Measurements from ENCODE around the gene DPP7.

DNA sequence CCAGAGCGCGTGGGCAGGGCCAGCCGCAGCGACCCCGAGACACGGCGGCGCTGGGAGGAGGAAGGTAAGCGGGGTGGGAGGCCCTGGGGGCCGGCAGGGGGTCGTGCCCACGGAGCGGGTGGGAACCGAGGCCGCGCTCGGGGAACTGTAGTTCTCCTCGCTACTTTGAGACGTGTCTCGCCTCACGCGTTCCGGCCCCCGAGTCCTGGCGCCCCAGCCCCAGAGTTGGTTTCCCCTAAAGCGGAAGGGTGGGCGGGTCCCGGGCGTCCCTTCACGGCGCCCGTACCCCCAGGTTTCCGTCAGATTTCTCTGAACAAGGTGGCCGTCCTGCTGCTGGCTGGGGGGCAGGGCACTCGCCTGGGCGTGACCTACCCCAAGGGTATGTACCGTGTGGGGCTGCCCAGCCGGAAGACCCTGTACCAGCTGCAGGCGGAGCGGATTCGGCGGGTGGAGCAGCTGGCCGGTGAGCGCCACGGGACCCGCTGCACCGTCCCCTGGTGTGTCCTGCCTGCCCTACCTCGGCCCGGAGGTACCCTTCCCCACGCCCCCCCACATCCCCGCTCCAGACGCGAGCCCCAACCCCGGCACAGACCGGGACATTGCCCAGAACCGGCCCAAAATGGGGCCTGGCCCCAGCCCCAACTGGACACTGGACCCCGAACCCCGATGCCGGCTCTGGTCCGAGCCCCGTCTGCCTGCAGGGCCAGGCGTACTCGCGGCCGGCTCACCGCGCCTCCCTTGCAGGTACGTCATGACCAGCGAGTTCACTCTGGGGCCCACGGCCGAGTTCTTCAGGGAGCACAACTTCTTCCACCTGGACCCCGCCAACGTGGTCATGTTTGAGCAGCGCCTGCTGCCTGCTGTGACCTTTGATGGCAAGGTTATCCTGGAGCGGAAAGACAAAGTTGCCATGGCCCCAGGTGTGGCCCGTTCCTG is 36.5 kb downstream of the DPP7 start:
- TF ChIP-seq EZH2 (IDR thresholded peaks at IDR 0.05; ENCODE audit: borderline replicate concordance, low read depth, low read length) (no peak), PRPF4 (IDR thresholded peaks at IDR 0.05; ENCODE audit: insufficient read depth, low read depth, low read length, poor library complexity, severe bottlenecking) (no peak), WHSC1 (IDR thresholded peaks at IDR 0.05; ENCODE audit: low read length) (no peak), ETV5 (CRISPR knock-in tag; IDR thresholded peaks at IDR 0.05; ENCODE audit: low read depth) (no peak), JUN (IDR thresholded peaks at IDR 0.05; ENCODE audit: borderline replicate concordance, low read depth, low read length) (no peak), JUN (CRISPR knock-in tag; IDR thresholded peaks at IDR 0.05; ENCODE audit: borderline replicate concordance) (no peak), KAT8 (IDR thresholded peaks at IDR 0.05; ENCODE audit: low read depth) (no peak), RAD21 (CRISPR knock-in tag; conservative IDR thresholded peaks at IDR 0.05 in 1 of 2, IDR thresholded peaks at IDR 0.05 in 1 of 2) (no peak)
- TF ChIP-seq, protein P1, sequence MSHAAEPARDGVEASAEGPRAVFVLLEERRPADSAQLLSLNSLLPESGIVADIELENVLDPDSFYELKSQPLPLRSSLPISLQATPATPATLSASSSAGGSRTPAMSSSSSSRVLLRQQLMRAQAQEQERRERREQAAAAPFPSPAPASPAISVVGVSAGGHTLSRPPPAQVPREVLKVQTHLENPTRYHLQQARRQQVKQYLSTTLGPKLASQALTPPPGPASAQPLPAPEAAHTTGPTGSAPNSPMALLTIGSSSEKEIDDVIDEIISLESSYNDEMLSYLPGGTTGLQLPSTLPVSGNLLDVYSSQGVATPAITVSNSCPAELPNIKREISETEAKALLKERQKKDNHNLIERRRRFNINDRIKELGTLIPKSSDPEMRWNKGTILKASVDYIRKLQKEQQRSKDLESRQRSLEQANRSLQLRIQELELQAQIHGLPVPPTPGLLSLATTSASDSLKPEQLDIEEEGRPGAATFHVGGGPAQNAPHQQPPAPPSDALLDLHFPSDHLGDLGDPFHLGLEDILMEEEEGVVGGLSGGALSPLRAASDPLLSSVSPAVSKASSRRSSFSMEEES (CRISPR knock-in tag; IDR thresholded peaks at IDR 0.05) = no peak
- TF ChIP-seq, protein P2, sequence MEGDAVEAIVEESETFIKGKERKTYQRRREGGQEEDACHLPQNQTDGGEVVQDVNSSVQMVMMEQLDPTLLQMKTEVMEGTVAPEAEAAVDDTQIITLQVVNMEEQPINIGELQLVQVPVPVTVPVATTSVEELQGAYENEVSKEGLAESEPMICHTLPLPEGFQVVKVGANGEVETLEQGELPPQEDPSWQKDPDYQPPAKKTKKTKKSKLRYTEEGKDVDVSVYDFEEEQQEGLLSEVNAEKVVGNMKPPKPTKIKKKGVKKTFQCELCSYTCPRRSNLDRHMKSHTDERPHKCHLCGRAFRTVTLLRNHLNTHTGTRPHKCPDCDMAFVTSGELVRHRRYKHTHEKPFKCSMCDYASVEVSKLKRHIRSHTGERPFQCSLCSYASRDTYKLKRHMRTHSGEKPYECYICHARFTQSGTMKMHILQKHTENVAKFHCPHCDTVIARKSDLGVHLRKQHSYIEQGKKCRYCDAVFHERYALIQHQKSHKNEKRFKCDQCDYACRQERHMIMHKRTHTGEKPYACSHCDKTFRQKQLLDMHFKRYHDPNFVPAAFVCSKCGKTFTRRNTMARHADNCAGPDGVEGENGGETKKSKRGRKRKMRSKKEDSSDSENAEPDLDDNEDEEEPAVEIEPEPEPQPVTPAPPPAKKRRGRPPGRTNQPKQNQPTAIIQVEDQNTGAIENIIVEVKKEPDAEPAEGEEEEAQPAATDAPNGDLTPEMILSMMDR (IDR thresholded peaks at IDR 0.05 in 2 of 3, conservative IDR thresholded peaks at IDR 0.05 in 1 of 3; ENCODE audit: insufficient read depth in 2 of 3, low read depth in 1 of 3, low read length in 3 of 3) = no peak
- TF ChIP-seq, protein P3, sequence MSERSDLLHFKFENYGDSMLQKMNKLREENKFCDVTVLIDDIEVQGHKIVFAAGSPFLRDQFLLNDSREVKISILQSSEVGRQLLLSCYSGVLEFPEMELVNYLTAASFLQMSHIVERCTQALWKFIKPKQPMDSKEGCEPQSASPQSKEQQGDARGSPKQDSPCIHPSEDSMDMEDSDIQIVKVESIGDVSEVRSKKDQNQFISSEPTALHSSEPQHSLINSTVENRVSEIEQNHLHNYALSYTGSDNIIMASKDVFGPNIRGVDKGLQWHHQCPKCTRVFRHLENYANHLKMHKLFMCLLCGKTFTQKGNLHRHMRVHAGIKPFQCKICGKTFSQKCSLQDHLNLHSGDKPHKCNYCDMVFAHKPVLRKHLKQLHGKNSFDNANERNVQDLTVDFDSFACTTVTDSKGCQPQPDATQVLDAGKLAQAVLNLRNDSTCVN (CRISPR knock-in tag; IDR thresholded peaks at IDR 0.05) = no peak
- TF ChIP-seq, protein P4, sequence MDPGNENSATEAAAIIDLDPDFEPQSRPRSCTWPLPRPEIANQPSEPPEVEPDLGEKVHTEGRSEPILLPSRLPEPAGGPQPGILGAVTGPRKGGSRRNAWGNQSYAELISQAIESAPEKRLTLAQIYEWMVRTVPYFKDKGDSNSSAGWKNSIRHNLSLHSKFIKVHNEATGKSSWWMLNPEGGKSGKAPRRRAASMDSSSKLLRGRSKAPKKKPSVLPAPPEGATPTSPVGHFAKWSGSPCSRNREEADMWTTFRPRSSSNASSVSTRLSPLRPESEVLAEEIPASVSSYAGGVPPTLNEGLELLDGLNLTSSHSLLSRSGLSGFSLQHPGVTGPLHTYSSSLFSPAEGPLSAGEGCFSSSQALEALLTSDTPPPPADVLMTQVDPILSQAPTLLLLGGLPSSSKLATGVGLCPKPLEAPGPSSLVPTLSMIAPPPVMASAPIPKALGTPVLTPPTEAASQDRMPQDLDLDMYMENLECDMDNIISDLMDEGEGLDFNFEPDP (CRISPR knock-in tag; IDR thresholded peaks at IDR 0.05) = no peak
- TF ChIP-seq, protein P5, sequence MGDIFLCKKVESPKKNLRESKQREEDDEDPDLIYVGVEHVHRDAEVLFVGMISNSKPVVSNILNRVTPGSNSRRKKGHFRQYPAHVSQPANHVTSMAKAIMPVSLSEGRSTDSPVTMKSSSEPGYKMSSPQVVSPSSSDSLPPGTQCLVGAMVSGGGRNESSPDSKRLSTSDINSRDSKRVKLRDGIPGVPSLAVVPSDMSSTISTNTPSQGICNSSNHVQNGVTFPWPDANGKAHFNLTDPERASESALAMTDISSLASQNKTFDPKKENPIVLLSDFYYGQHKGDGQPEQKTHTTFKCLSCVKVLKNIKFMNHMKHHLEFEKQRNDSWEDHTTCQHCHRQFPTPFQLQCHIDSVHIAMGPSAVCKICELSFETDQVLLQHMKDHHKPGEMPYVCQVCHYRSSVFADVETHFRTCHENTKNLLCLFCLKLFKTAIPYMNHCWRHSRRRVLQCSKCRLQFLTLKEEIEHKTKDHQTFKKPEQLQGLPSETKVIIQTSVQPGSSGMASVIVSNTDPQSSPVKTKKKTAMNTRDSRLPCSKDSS (IDR thresholded peaks at IDR 0.05; ENCODE audit: low read depth, partially characterized antibody) = no peak
- TF ChIP-seq, protein P6, sequence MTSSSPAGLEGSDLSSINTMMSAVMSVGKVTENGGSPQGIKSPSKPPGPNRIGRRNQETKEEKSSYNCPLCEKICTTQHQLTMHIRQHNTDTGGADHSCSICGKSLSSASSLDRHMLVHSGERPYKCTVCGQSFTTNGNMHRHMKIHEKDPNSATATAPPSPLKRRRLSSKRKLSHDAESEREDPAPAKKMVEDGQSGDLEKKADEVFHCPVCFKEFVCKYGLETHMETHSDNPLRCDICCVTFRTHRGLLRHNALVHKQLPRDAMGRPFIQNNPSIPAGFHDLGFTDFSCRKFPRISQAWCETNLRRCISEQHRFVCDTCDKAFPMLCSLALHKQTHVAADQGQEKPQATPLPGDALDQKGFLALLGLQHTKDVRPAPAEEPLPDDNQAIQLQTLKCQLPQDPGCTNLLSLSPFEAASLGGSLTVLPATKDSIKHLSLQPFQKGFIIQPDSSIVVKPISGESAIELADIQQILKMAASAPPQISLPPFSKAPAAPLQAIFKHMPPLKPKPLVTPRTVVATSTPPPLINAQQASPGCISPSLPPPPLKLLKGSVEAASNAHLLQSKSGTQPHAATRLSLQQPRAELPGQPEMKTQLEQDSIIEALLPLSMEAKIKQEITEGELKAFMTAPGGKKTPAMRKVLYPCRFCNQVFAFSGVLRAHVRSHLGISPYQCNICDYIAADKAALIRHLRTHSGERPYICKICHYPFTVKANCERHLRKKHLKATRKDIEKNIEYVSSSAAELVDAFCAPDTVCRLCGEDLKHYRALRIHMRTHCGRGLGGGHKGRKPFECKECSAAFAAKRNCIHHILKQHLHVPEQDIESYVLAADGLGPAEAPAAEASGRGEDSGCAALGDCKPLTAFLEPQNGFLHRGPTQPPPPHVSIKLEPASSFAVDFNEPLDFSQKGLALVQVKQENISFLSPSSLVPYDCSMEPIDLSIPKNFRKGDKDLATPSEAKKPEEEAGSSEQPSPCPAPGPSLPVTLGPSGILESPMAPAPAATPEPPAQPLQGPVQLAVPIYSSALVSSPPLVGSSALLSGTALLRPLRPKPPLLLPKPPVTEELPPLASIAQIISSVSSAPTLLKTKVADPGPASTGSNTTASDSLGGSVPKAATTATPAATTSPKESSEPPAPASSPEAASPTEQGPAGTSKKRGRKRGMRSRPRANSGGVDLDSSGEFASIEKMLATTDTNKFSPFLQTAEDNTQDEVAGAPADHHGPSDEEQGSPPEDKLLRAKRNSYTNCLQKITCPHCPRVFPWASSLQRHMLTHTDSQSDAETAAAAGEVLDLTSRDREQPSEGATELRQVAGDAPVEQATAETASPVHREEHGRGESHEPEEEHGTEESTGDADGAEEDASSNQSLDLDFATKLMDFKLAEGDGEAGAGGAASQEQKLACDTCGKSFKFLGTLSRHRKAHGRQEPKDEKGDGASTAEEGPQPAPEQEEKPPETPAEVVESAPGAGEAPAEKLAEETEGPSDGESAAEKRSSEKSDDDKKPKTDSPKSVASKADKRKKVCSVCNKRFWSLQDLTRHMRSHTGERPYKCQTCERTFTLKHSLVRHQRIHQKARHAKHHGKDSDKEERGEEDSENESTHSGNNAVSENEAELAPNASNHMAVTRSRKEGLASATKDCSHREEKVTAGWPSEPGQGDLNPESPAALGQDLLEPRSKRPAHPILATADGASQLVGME (CRISPR knock-in tag; IDR thresholded peaks at IDR 0.05) = no peak

All from K562 (cell line).